ENCODE data around the gene OTX1. TPM values are rescaled to one million over a fixed set of nuclear protein-coding genes. Genes with fewer than 3 reads are reported as not detected.

OTX1 gene
- total RNA-seq, 1 experiment from 2014 or later: 4.3 TPM

DNA sequence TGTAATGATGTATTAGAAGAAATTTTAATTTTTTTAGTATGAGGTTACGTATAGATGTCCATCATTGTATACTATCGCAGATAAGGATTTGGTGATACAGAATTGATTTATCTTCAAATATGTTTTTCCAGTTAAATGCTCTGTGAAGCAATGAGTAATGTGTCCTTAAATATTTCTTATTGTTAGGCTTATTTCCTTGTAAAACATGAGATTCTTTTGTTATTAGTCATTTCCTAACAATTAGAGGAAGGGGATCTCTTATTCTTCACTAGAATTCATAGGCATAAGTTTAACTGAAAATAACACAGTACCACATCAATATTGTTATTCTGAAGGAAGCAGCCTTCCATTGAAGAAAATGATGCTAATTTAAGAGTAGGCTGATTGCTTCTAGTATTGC, 15.5 kb upstream of the OTX1 start:
- no peak overlapping the region for H3K4me3 ChIP-seq
- peaks cover 3% of the 10 kb centered on the region; the same call in 1 of the 2 replicates for H3K4me1 ChIP-seq
- H3K27me3 ChIP-seq: no peaks in the 10 kb centered on the region
- no peak for DNase-seq
- no peak overlapping the region for H3K27ac ChIP-seq
- no peaks in the 10 kb centered on the region; the same call in 1 of the 2 replicates for H3K9me3 ChIP-seq (replicated peaks)
- H3K36me3 ChIP-seq: no peaks in the 10 kb centered on the region

DNA sequence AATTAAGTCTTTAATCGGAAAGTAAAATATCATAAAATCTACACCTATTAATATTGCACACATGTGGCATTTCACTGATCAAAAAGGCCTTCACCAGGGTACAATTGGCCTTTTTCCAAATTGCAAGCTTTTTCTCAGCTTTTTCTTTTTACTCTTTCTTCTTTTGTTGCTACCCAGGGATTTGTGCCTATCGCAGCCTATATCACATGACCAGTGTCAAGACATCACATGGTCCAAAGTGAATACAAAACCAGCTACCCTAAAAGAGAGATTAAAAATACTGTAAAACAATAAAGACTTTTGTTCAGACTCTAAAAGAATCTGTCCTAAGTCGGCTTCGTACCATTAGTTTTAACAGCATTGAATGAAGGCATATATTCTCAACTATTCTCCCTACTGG, 15.0 kb upstream of the OTX1 start:
- DNase-seq: no peak
- Histone ChIP-seq H3K9me3 (replicated peaks) (no peaks in the 10 kb centered on the region; the same call in 1 of the 2 replicates), H3K4me3 (no peak overlapping the region)

DNA sequence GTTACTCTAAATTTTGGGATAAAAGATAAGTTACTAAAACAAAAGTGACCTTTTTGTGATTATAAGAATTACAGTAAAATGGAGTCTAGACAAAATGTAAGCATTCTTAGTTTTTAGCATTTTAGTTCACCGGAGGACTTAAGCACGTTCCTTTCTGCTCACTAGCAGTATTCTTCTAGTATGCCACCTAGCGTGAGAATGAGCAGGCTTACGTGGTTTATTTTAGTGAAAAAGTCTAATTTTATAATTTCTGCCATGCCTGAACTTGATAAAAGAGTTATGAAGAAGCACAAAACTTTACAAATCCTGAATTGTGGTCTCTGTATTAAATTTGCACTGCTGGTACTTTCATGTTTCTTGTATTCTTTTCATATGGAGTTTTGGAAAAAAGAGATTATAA, 12.6 kb upstream of the OTX1 start:
- no peak for DNase-seq
- Histone ChIP-seq H3K9me3 (replicated peaks) (no peaks in the 10 kb centered on the region; the same call in 1 of the 2 replicates), H3K36me3 (0 out of 2 replicates have a peak, but pooled peaks cover 2% of the 10 kb centered on the region), H3K4me1 (peaks cover 3% of the 10 kb centered on the region; the same call in 1 of the 2 replicates), H3K27ac (no peak overlapping the region), H3K4me3 (no peak overlapping the region), H3K27me3 (no peaks in the 10 kb centered on the region)

More for the DNA sequence above, 15.0 kb upstream of the OTX1 start:
- Histone ChIP-seq H3K4me1 (peaks cover 3% of the 10 kb centered on the region; the same call in 1 of the 2 replicates), H3K27me3 (no peaks in the 10 kb centered on the region), H3K27ac (no peak overlapping the region), H3K36me3 (no peaks in the 10 kb centered on the region)

DNA sequence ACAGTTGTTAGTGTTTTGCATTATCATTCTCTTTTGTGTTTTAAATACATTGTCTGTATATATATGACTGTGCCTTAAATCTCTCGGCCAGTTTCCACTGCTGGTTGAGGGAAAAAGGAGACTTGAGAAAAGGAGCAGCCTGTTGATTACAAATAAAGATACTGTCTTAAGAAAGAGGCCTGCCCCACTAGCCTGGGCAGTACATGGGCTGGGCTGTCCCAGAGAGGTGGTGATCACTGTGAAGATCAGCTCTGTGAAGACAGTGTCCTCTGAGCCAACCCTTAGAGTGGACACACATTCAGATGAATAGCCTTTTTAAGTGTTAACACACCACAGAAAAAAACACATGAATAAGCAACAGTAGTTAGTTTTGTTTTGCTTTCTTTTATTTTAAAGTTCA, 10.0 kb upstream of the OTX1 start:
- Histone ChIP-seq H3K27ac (no peak overlapping the region), H3K9me3 (replicated peaks) (no peaks in the 10 kb centered on the region), H3K4me1 (0 out of 2 replicates have a peak, but pooled peaks cover 4% of the 10 kb centered on the region), H3K36me3 (peaks cover 2% of the 10 kb centered on the region; the same call in 1 of the 2 replicates), H3K27me3 (no peaks in the 10 kb centered on the region), H3K4me3 (no peak overlapping the region)
- no peak for DNase-seq

DNA sequence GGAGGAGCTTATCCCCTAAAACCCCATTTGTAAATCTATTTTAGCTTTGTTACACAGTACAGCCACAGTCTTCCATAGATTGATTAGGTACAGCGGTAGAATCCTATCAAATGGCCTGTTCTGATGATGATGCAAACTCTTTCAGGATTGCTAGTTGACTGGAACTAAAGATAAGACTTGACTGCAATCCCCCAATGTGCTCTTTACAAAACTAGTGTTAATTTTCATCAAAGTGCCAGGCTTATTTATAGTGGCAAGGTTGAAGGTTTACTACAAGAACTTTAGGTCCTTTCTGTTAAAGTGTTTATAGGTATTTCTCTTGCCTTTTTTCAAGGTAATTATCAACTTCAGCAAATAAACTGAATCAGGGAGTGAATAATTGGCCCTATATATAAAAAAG, 9.0 kb upstream of the OTX1 start:
- Histone ChIP-seq H3K4me3 (no peak overlapping the region), H3K4me1 (0 out of 2 replicates have a peak, but pooled peaks cover 4% of the 10 kb centered on the region), H3K36me3 (peaks cover 2% of the 10 kb centered on the region; the same call in 1 of the 2 replicates), H3K27ac (no peak overlapping the region), H3K27me3 (no peaks in the 10 kb centered on the region), H3K9me3 (replicated peaks) (no peaks in the 10 kb centered on the region)
- no peak for DNase-seq

- Histone ChIP-seq H3K36me3 (peaks cover 2% of the 10 kb centered on the region; the same call in 1 of the 2 replicates), H3K4me3 (no peak overlapping the region), H3K27ac (no peak overlapping the region), H3K4me1 (0 out of 2 replicates have a peak, but pooled peaks cover 4% of the 10 kb centered on the region), H3K9me3 (replicated peaks) (no peaks in the 10 kb centered on the region), H3K27me3 (no peaks in the 10 kb centered on the region)
- no peak for DNase-seq
Measured at GRCh38 chr2:63044362-63045327, 6.0 kb upstream of the OTX1 start.

- Histone ChIP-seq H3K27ac (no peak overlapping the region), H3K4me1 (0 out of 2 replicates have a peak, but pooled peaks cover 4% of the 10 kb centered on the region), H3K4me3 (no peak overlapping the region), H3K36me3 (no peaks in the 10 kb centered on the region; the same call in 1 of the 2 replicates), H3K9me3 (replicated peaks) (no peaks in the 10 kb centered on the region), H3K27me3 (no peaks in the 10 kb centered on the region)
- DNase-seq: no peak
Measured at GRCh38 chr2:63046552-63046951, 4.1 kb upstream of the OTX1 start.

DNA sequence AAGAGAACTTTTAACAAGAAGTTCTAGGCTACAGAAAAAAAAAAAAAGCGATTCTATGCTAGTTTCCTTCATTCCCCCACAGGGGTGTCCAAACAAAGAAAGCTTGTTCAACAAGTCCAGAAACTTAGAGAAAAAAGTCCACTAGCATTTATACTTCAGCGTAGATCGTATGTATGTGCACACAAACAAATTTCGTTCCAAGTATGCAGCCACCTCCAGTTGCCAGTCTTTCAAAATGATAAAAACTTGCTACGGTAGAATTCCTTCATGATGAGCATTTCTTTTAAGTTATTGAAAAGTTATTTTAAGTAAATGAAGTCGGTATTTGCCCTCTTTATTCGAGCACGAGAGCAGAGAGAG, 3.7 kb upstream of the OTX1 start:
- Histone ChIP-seq H3K9me3 (replicated peaks) (no peaks in the 10 kb centered on the region), H3K4me3 (no peak overlapping the region), H3K27me3 (no peaks in the 10 kb centered on the region), H3K27ac (no peak overlapping the region), H3K36me3 (no peaks in the 10 kb centered on the region; the same call in 1 of the 2 replicates), H3K4me1 (0 out of 2 replicates have a peak, but pooled peaks cover 4% of the 10 kb centered on the region)
- DNase-seq: no peak

GRCh38 chr2:63047321-63048279, 3.0 kb upstream of the OTX1 start:
- Histone ChIP-seq H3K27me3 (no peaks in the 10 kb centered on the region), H3K27ac (no peak overlapping the region), H3K9me3 (replicated peaks) (no peaks in the 10 kb centered on the region), H3K36me3 (no peaks in the 10 kb centered on the region; the same call in 1 of the 2 replicates), H3K4me3 (no peak overlapping the region), H3K4me1 (0 out of 2 replicates have a peak, but pooled peaks cover 4% of the 10 kb centered on the region)
- no peak for DNase-seq

- H3K4me1 ChIP-seq: no peaks in the 10 kb centered on the region
- H3K27me3 ChIP-seq: no peaks in the 10 kb centered on the region
- peaks cover 7% of the 10 kb centered on the region; the same call in 1 of the 2 replicates for H3K36me3 ChIP-seq
- peak overlapping the region; percentile 94 for H3K4me3 ChIP-seq
- no peaks in the 10 kb centered on the region for H3K9me3 ChIP-seq (replicated peaks)
- H3K27ac ChIP-seq: no peak overlapping the region
- no peak for DNase-seq
Measured at GRCh38 chr2:63048367-63049171, 2.1 kb upstream of the OTX1 start.

DNA sequence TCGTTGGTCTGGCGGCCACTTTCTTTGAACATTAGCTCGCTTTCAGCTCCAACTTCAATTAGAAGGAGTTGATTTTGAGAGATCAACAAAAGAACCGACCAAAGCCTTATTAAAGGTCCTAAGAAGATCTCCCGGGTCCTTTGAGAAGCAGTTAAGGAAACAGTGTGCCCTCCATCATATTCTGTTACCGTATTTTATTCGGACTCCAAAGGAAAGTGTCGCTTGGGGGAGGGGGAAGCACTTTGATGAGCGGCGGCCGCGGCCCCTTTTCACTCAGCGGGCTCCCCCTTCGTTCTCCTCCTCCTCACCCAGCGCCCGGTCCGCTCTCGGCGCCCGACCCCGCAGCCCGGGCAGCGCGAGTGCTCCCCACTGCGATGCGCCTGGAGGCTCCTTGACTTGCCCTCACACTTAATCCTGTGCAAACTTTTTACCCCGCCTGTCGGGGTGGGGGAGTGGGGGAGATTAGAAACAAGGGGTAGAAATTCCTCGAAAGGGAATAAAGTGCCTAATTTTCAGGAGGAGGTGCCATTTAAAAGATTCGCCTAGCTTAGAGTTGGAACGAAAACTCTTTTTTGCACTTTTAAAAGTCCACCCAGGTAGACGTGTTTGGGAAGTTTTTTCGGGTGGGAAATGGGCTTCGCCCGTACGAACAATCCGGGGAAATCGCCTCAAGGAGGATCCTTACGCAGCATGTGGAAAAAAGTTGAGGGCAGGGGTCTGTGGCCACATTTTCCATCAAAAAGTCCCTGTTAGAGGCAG, 1.2 kb upstream of the OTX1 start:
- Histone ChIP-seq H3K4me1 (no peaks in the 10 kb centered on the region), H3K27me3 (no peaks in the 10 kb centered on the region), H3K27ac (peak overlapping the region; percentile 82; the same call in 1 of the 2 replicates), H3K9me3 (replicated peaks) (no peaks in the 10 kb centered on the region), H3K4me3 (peak overlapping the region; percentile 94), H3K36me3 (peaks cover 13% of the 10 kb centered on the region; the same call in 1 of the 2 replicates)
- DNase-seq: peak in 1 of 2 experiments; percentile 40

DNA sequence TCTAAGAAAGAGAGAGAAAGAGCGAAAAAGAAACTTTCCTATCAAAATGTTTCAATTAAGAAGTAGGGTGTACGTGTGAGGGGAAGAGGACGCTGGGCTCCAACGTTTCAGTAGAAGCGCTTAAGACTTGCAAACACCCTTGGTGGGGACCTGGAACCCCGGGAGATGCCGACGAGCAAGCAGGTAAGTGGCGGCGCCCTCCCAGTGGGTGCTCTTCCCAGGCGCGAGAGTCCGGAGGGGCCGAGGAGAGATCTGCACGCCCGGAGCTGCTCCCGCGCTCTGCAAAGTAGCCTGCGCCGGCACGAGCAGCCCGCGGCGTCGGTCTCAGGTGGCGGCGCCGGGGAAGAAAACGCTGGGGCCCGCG, 678 bp upstream of the OTX1 start:
- Histone ChIP-seq H3K4me3 (peak overlapping the region; percentile 94), H3K4me1 (no peaks in the 10 kb centered on the region), H3K36me3 (peaks cover 16% of the 10 kb centered on the region), H3K27me3 (no peaks in the 10 kb centered on the region), H3K27ac (peak overlapping the region; percentile 82), H3K9me3 (replicated peaks) (no peaks in the 10 kb centered on the region)
- no peak for DNase-seq
